GM21528 (cell line): ENCODE data around the gene NHERF2.

ENCODE experiments used
- ATAC-seq: cut with Tn5 transposase; IDR thresholded peaks from one replicate; pipeline ENCODE4 v1.9.1; 2021; ENCODE audit warnings: mild to moderate bottlenecking, moderate library complexity; ENCODE audit not compliant: unreplicated experiment, low FRiP score

Gene NHERF2

DNA sequence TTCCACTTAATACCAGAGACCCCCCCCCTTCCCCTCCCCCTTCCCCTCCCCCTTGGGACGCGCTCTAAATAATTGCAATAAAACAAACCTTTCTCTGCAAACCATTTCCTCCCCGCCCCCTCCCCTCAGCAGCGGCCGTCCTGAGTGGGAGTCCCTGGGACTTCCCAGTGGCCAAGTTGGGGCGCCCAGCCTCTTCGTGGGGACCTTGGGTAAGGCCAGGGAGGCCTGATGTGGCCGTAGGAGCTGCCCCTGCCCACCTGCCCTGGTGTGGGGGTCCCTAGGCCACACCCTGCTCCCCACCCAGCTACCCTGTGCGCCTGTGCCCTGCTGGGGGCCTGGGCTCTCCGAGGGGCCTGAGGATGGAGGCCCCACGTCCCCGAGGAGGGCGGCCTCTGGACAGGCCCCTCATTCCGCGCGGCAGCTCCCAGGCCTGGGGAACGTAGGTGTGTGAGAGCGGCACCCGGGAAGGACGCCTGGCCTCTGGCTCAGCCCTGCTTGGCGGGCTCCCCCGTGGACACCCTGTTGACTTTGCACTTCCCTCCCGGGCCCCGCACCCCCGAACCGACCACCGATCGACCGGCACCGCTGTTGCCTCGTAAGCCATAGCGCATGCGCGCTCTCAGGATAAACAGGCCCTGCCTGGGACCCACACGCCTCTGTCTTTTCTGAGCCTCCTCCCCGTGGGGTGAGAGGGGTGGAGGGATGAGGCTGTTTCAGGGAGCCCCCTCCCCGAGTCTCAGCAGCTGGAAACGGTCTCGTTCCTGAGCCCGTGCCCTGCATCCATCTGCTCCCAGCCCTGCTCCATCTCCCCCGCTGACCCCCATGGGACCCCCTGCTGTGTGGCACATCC is 11.9 kb downstream of the NHERF2 start:
- no peak for ATAC-seq

GRCh38 chr16:2039274-2040031 is 12.8 kb downstream of the NHERF2 start:
- no peak for ATAC-seq

DNA sequence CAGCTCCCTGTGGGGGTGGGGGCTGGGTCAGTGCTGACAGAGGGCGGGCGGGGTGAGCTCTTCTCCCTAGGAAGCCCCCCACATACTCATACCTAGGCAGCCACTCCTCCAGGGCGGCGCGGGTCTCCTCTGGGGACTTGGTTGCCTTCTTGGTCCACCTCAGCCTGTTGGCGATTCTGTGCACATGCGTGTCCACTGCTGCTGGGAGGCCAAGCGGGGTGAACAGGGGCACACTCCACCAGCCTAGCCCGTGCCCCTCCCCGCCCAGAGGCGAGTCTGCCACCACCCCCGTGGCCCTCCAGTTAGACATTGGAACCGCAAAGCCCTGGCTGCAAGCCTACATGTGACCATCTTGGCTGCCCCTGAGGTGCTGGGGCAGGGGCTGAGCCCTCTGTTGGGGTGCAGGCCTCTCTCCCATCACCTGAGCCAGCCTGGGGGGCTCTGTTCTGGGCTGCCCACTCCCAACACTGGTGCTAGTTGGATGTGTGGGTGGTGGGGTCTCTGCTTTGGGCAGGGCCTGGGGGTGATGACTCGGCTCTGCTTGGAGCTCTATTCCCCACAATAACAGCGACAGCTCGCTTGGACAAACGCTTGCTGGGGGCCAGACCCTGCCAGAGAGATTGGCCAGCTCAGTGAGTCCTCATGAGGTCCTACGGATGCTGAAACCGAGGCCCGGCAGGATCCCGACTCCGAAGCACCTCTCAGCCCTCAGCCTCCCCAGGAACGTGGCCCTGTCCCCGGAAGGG is 13.5 kb downstream of the NHERF2 start:
- no peak for ATAC-seq

- ATAC-seq, result no peak
Observed at GRCh38 chr16:2040787-2041522, 14.3 kb downstream of the NHERF2 start.

GRCh38 chr16:2042171-2042985 is 15.7 kb downstream of the NHERF2 start:
- ATAC-seq, result no peak

DNA sequence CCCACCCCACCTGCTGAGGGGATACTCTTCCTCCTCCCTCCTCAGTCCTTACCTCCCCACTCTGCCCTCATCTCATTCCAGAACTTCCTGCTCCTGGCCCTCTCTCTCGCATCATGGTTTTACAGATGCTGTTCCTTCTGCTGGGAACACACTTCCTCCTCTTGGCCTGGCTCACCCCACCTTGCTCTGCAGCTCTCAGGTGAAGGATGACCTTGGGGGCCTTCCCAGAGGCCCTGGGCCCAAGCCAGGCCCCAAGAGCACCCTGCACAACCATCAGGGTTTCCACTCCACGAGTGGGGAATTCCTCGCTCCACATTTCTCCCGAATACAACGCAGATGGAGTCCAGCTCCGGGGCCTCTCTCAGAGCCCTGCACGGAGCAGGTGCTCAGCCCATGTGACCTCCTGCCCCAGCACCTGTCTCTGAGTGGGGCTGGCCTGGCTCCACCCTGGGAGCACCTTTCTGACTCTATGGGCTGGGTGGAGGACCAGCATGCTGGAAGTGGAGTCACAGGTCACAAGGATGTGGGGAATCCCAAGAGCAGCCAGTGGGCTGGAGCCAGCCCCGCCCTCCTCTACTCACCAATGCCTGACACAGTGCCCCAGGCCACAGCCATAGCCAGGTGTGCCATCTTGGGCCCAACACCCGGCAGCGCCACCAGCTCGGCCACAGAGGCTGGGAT is 16.4 kb downstream of the NHERF2 start:
- ATAC-seq, result no peak

GRCh38 chr16:2043667-2044451 is 17.2 kb downstream of the NHERF2 start:
- no peak for ATAC-seq

DNA sequence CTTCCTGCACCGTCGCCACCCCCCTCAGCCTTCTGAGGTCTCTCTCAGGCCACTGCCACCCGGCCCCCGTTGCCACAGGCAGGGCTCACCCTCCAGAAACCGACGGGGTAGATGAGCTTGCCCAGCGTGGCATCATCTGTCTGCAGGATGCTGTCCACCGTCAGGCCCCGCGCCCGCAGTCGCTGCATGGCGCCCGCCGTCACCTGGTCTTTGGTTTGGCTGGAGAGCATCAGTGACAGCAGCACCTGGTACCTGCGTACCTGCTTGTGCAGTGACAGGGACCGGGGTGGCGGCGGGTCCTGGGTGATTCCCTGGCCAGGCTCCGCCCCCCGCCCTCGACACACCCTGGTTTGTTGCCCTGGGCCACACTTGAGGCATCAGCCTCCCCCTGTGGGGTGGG is 17.8 kb downstream of the NHERF2 start:
- no peak for ATAC-seq

DNA sequence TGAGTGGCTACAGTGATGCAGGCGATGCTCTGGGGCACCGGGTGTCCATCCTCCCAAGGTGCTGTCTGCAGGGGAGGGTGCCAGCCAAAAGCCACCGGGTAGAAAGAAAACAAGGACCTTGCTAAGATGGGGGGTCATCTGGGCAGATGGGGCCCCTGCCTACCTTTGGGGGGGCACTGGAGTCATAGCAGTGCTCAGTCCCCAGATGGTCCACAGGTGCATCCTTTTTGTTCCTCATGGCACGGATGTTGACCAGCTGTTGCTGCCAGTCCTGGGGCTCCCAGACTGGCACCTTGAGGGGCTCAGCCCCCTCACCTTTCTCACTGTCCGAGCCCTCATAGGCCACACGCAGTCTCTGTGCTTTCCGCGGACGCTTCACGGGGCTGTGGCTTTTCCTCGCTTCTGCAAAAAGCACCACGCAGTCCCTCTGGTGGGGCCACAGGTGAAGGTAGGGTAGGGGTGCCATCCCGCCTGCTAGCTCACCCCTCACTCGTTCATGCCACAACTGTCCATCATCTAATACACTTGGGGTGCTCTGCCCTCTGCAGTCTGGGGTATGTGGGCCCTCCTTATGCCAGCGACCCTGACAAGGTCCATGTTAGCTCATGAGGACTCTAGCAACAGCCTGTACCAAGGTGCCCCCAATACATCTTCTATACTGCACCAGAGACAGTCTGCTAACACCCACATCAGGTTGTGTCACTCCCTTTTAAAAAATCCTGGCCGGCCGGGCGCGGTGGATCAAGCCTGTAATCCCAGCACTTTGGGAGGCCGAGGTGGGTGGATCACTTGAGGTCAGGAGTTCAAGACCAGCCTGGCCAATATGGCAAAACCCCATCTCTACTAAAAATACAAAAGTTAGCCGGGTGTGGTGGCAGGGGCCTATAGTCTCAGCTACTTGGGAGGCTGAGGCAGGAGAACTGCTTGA is 19.5 kb downstream of the NHERF2 start:
- no peak for ATAC-seq

- no peak for ATAC-seq
Observed at GRCh38 chr16:2046893-2047329, 20.2 kb downstream of the NHERF2 start.

GRCh38 chr16:2047330-2048115 is 20.8 kb downstream of the NHERF2 start, which contains the start of the genes NTHL1 and TSC2:
NTHL1 (minus strand) TSS chr16:2047834; CDS start chr16:2047823, 11 bp downstream.
TSC2 (plus strand) TSS chr16:2047985; CDS start chr16:2048616, 631 bp downstream.
- peak; percentile 79 for ATAC-seq

DNA sequence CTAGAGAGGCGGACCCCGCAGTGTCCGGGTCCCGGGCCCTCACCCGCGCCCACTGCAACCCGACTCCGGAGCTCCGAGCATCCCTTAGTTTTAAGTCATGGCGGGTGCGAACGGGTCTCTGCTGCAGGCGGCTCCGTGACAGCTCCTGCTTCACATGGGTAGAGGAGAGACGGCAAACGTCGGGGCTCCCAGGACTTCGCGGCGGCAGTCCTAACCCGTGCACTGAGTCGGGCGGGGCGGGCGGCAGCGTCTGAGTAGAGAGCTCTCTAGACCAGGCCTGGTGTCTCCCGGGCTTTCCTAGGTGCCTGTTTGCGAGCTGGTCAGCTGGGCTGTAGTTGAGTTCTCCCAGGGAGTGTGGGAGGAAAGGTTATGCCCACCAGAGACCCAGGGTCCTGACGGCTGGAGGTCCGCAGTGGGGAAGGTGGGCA is 21.4 kb downstream of the NHERF2 start:
- no peak for ATAC-seq

DNA sequence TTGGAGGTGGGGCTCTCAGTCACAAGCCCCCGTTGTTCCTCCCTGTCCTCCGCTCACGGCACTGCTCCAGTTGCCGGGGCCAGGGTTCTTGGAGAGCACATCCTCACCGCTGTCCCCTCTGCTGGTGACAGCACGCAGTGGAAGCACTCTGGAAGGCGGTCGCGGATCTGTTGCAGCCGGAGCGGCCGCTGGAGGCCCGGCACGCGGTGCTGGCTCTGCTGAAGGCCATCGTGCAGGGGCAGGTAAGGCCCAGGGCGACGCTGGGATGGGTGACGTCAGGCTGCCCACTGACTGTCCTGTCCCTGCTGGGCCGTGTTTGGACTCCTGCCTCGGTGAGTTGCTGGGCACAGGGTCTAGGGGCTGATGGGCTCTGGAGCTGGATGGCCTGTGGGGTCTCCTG is 26.5 kb downstream of the NHERF2 start:
- no peak for ATAC-seq

- ATAC-seq, result no peak
Observed at GRCh38 chr16:2053897-2054296, 27.2 kb downstream of the NHERF2 start.

DNA sequence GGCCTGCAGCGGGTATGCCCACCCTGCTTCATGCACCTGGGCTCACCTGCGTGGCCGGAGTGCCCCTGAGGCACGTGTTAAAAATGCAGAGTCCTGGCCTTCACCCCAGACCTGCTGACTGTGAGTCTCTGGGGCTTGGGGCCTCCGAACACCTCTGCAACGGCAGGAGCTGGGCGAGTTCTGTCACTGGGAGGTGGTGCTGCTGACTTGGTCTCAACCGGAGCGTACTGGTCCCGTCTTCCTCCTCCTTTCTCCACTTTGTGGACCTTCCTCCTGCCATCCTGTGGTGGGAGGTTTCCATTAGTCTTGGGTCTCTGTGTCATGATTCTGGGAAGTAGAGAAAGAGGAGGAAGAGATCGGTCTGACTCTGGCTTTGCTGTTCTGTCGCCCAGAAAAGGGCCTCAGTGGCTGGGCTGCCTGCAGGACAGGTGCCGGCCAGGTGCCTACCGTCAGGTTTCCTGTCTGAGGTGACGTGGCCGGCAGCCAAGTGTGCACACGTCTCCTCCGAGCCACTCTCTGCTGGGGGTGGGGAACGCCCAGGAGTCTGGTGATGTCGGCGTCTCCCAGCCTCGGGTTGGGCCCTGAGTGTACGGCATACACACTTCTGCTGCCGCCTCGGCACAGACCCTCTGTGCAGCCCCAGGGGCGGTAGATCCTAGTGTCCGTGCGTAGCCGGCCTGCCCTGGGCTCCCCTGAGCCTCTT is 28.0 kb downstream of the NHERF2 start:
- ATAC-seq, result no peak

DNA sequence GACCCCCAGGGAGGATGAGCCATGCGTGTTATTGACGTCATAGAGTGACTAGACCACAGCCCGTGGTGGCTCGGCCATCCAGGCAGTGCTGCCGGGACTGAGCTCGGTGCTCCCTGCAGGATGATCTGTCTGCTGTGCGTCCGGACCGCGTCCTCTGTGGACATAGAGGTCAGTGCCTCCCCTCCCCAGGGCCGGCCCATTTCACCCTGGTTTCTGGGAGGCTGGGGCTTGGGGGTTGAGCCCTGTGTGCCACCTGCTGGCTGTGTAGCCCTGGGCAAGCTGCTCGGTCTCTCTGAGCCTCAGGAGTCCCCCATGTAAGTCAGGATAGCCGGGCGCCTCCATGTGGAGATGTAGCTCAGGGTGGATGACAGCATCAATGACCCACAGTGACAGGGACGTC is 29.4 kb downstream of the NHERF2 start:
- ATAC-seq, result no peak
